RKO (cell line): ENCODE data around the gene DCST1.

Experiments
- DNase-seq: peaks from one replicate; pipeline ENCODE4 v3.0.0-alpha.2; 2016; ENCODE audit warnings: low spot score

Gene DCST1

DNA sequence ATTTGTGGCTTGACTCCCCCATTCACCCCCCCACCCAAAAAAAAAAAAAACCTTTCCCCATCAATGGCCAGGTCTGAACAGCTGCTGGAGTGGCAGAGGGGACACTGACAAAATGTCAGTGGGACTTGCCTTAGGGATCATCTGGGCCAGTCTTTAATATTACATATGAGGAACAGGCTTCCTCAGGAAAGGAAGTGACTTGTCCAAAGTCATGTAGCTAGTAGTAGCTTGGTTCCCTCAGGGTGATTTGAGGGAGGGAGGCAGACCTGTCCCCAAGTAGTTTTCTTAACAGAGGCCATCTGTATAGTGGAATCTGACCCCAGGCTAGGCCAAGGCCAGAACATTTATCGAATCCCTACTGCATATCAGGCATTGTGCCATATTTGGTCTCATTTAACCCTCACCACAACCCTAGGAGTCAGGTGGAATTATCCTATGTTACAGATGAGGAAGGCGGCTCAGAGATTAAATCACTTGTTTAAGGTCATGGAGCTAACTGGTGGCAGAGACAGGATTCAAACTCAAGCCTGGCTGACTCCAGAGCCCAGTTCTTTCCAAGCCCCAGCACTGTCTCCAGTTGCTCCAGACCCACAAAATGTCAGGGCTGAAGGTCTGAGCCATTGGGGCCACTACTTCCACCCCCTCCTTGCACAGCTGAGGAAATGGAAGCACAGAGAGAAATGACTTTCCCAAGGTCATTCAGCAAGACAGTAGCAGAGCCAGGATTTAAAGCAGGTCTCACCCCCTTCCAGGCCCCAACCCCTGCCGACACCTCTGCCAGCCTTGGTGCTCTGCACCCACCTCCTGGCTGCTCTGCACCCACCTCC lies 20.6 kb upstream of the DCST1 start:
- DNase-seq, result no peak

DNA sequence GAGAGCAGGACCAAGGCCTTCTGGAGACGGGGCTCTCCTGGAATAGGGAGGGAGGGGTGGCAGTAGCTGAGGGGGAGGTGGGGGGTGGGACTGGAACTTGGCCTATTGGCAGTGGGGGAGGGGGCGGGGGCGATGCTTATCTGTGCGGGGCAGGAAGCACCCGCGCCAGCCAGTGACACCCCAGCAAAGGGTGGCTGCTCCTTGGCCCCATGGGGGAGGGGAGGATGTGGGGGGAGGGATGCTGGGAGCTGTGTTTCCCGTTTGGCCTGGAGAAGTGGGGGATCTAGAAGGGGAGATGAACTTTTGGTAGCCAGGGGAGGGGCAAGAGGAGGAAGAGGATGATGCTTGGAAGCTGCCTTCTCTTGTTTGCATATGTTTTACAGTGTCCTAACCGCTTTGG lies 20.0 kb upstream of the DCST1 start:
- no peak for DNase-seq

DNA sequence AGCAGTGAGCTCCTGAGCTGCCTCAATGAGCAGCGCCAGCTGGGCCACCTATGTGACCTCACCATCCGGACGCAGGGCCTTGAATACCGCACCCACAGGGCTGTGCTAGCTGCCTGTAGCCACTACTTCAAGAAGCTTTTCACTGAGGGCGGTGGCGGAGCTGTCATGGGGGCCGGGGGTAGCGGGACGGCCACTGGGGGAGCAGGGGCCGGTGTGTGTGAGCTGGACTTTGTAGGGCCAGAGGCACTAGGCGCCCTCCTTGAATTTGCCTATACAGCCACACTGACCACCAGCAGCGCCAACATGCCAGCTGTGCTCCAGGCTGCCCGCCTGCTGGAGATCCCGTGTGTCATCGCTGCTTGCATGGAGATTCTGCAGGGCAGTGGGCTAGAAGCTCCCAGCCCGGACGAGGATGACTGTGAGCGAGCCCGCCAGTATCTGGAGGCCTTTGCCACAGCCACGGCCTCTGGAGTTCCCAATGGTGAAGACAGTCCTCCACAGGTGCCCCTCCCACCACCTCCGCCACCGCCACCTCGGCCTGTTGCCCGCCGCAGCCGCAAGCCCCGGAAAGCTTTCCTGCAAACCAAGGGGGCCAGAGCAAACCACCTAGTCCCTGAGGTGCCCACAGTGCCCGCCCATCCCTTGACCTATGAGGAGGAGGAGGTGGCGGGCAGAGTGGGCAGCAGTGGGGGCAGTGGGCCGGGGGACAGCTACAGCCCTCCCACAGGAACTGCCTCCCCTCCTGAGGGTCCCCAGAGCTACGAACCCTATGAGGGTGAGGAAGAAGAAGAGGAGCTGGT lies 18.7 kb upstream of the DCST1 start:
- no peak for DNase-seq

DNA sequence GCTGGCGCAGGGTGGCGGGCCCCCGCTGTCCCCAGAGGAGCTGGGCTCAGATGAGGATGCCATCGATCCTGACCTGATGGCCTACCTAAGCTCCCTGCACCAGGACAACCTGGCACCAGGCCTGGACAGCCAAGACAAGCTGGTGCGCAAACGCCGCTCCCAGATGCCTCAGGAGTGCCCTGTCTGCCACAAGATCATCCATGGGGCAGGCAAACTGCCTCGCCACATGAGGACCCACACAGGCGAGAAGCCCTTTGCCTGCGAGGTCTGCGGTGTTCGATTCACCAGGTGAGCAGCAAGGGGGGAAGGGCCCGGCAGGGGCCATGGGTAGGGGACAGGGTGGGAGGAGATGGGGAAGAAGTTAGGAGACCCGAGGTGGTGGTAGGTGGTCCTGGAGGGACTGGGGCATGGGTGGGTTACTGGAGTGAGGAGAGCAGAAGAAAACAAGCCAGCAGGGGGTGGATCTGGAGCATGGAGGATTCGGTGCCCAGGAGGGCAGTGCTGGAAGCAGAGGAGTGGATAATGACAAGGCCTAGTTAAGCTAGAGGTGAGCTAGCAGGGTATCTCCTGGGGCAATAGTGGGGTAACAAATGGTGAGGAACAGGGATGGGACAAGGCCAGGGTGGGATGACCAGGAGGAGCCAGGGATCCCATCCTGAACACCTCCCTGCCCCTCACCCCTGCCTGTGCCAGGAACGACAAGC lies 17.9 kb upstream of the DCST1 start:
- DNase-seq, result no peak

DNA sequence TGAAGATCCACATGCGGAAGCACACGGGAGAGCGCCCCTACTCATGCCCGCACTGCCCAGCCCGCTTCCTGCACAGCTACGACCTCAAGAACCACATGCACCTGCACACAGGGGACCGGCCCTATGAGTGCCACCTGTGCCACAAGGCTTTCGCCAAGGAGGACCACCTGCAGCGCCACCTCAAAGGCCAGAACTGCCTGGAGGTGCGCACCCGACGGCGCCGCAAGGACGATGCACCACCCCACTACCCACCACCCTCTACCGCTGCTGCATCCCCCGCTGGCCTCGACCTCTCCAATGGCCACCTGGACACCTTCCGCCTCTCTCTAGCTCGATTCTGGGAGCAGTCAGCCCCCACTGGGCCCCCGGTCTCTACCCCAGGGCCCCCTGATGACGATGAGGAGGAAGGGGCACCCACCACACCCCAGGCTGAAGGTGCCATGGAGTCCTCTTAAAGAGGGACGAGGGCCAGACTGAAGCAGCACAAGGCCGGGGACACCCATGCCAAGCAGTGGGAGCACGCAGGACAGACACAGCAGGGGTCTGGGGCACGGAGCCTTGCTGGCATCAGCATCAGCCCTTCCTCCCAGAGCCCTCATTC lies 17.3 kb upstream of the DCST1 start:
- DNase-seq, result no peak

DNA sequence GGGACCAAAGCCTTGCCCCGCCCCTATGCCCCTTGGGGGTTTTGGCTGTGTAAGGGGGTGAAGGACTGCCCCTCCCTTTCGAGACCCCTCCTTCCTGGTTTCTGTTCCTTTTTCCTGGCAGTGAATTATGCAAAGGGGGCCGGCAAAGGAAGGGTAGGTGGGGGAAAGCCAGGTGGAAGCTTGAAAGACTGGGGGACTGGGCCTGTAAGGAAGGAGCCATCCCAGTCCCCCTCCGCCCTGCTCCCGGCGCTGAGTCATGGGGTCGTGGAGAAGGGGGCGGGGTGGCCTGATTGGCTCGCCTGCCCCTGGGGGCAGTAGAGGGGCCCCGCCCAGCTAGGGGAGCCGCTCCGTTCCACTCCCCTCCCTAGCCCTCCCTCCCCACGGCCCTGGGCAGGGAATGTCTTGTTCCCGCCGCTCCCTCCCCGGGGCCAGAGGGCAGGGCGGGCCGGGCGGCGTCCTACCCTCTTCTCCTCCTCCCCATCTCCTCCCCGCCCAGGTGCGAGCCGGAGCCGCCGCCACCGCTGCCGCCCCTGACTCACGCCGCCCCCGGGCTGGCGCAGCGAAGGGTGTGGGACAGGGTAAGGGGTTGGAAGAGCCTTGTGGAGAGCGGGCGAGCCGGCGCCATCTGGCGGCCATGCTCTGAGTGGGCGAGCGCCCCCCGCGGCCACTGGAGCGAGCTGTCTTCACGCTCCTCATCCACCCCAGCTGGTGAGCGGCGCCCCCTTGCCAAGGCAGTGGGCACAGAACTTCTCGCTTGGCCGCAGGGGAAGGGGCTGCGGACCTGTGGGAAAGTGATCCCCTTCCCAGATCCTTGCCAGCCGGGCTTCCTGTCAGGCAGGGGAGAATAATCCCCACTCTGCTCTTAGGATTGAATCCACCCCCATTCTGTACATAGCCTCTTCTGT lies 16.3 kb upstream of the DCST1 start:
- peak; percentile 92 for DNase-seq

DNA sequence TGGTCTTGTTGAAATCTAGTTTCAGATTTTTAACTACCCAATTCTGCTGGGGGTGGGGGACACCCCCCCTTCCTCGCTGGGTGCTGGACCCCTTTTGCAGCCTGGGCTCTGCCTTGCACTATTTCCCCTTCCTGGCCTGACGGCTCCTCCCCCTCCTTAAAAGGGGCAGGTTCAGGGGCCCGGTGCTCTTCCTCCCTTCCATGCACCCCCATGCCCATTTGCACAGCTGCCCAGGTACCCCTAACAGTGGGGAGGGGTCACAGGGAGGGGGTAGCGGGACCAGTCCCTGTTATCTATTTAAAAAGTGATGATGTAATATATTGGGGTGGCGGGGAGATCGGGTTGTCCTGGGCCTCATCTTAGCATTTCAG lies 15.7 kb upstream of the DCST1 start:
- no peak for DNase-seq

DNA sequence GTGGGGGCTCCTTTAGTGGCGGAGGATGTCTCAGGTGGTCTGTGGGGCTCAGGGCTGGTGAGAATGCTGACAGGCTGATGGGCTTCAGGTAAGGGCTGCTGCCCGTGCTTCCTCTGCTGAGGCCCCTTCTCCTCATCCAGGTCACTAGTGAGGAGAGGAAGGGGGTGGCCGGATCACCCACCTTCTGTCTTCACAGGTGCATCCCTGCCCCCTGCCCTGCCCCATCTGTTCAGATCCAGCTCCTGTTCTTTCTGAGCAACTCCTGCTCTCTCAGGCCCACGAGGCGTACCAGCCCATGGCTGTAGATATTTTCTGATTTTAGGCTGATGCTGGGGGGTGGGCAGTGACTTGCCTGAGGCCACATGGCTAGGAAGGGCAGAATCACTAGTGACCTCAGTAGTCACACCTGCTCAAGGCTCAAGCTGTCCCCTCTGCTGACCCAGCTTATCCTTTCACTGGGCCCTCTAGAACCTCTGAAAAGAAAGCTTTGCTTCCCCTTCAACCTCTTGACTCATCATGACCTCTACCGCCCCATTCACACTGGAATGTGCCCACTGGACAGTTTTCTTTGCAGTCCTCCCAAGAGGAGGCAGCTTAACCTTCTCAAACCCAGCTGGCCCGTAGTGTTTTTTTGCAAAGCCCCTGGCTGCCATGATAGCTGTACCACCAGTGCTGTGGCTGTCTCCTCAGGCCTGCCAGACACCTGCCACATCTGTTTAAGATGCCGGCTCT lies 14.8 kb upstream of the DCST1 start:
- DNase-seq, result no peak

DNA sequence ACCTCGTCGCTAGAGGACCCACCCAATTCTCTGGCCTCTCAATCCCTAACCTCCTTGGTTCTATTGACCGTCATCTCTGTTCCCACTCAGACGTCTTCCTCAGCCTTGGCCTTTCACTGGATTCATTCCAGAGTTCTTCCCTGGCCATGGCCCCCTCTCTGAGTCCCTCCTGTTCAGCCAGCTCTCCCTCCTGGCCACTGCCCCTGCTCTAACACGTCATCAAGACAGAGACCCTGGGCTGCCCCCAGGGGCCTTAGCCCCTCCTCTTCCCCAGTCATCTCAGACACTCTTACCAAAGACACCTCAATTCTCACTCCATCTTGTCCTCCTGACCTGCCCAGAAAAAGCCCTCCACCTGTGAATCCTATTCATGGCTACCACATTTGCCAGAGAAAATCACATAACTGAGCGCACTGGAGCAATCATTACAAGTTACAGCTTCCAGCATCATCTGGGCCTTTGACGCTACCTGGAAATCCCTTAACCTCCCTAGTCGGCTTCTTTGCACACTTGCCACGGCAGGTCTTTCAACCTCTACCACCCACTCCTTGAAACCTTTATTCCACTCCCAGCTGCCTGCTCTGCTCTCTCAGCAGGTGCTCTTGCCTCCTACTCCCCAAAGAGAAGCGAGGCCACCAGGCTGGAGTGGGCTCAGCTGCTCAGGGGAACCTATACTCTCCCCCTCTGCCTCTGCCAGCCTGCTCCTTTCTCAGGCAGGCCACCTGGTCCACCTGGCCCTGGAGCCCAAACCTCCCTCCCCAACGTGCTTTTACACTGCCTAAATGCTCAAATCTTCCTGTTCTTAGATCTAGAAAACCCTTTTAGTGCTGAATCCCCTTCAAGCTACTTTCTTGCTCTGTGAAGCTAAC lies 14.0 kb upstream of the DCST1 start:
- no peak for DNase-seq

DNA sequence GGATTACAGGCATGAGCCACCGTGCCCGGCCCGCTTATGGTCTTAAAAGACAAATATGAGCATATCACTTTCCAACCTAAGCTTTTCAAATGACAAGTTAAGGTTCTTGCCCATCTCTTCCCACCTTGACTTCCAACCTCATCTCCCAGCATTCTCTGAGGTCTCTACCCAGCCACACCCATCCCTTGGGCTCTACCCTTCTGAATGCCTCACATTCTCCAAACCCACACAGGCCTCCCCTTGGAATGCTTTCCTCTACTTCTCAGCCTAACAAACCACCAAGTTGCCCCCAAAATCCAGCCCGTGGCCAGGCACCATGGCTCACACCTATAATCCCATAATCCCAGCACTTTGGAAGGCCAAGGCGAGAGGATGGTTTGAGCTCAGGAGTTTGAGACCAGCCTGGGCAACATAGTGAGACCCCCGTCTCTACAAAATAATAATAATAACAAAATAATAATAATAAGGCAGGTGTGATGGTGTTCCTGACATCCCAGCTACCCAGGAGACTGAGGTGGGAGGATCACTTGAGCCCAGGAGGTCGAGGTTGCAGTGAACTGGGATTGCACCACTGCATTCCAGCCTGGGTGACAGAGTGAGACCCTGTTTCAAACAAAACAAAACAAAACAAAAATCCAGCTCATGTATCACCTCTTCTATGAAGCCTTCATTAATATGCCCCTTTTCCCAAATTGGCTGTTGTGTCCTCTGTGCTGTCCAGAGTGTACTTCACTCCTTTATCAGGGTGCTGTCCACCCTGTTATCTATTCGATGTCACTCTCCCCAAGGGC lies 11.3 kb upstream of the DCST1 start:
- no peak for DNase-seq

DNA sequence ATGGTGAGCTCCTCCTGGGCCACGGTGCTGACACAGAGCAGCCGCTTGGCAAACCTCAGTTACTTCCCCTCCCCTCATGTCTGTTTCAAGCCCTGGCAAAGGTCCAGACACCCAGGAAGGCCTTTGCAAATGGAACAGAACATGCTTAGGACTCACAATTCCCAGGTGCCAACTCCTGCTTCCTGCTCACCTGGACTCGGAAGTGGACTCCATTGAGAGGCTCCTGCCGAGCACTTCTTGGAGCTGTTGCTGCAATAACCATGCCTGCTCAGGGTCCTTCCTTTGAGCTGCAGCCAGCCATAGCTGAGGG lies 10.7 kb upstream of the DCST1 start:
- no peak for DNase-seq

DNA sequence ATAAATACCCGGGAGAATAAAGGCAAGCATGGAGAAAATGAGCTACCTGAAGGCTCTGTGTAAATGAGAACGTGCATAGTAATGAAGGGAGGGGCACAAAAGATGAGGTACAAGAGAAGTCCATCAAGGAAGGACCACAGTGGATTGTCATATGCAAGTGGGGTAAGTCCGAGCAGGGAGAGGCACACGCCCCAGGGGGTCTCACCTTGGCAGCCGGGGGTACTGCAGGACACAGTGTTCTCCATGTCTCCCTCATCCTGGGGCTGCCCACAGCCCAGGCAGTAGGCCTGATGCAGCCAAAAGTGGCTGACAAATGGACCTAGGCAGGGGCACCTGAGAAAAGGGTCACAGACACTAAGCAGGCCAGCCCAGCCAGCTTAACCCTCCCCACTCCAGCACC lies 10.0 kb upstream of the DCST1 start:
- DNase-seq, result no peak

DNA sequence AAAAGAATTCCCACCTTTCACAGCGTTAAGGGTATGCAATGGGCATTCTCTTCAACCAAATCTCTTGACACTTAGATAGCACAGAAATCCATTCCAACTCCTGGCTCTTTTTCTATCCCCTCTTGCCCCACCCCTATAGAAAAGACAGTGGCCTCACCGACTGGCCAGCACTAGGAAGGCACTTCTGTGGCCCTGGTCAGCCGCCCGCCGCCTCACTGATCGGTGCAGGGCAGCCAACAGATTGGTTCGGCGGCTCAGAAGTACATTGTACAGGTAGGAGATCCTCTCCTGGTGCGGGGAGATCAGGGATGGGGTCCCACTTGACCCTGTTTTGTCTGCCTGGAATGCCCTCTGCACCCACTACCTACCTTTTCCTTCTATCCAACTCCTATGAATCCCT lies 9.3 kb upstream of the DCST1 start:
- DNase-seq, result no peak

DNA sequence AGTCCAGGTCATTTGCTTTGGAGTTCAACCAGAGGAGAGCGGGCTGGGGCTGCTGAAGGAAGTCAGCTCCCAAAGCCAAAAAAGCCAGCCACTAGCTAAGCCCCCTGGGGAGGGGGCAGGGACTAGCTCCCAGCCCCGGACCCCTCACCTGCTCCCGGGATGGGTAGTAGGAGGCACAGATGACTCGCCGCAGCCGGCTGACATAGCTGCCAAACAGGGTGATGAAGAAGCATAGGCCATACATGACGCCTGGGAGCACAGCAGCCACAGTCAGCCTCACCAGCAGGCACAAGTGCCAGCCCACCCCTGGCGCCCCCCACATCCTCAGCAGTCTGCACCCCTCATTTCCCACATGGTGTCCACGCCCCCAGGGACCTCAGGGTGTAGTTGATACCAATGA lies 7.5 kb upstream of the DCST1 start:
- DNase-seq, result no peak

DNA sequence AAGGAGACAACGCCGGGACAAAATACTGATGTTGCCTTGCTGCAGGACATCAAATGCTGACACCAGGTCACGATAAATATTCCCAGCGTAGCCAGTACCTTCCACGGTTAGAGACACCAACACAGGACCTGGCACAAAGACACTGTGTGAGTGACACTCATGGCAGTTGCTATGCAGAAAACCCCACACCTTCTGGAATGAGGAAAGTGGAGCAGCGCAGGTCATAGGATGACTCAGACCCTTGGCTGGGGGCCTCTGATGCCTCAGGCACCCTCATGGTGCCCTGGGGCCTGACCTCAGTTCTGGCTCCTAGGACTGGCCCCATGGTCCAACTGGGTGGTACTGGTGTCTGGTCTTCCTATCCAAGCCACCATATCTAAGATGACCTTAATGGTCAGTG lies 7.0 kb upstream of the DCST1 start:
- DNase-seq, result peak; percentile 29

DNA sequence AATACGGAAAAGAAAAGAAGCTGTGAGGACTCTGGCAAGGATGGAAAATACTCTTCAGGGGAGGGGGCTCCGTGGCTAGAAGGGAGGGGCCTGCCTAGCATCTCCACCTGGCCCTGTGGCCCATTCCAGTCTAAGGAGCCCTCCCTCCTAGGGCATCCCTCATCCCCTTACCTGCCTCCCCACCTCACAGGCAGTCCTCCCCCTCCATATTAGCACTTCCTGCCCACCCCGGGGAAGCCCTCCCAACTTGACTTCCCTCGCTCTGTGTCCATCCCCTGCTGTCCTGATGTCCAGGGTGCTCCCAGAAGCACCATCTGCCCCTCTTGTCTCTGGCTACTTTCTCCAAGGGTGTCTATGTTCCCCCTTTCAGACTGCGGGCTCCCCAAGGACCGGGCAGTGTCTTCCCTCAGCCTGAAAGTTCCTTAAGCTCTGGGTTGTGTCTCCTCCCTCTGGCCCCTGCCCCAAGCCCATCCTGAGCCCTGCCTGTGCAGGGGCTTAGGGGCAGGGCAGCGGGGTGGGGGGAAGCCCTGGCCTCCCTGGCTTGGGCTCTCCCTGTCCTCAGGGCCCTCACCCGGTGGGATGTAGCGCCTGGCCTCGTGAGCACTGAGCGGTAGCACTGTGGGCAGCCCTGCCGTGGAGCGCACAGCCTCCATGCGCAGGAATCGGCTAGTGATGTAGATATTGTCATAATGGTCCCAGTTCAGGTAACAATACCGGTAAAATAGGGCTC lies 3.9 kb upstream of the DCST1 start:
- no peak for DNase-seq

DNA sequence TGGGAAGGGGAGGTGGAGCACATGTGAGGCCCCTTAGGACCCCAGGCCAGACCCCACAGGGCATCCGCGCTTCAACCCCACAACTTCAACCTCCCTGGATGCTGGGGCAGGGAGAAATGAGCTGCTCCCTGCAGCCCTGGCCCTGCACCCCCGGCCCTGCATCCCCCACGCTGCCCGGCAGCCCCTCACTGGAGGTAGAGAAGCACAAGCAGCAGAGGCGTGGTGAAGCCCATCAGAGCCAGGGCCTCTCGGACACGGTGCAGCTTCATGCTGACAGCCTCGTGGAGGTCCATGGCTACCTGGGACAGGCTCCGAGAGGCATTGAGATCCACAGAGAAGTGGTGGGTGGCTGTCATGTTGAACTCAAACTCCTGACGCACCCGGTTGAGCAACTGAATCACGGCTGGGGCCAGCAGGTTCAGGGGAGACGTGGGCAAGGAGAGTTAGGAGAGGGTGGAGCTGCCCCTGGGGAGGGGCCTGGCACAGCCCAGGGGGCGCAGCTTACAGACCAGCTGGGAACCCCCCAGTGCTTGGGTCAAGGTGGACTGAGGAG lies 3.3 kb upstream of the DCST1 start:
- no peak for DNase-seq

DNA sequence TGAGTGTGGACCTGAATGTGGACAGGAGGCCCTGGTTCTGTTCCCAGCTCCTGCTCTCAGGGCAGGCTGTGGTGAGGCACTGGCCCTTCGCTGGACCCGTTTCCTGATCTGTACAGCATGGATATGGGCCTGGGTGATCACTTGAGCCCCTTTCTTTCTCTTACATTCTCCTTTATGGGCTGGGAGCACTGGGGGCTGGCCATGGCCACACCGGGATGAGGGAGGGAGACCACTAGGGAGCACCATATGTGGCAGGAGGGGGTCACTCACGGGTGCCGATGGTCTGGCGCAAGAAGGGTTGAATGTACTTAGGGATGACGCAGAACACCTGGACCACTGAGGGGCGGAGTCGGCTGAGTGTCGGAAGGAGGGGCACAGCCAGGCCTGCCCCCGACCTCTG lies 2.7 kb upstream of the DCST1 start:
- no peak for DNase-seq
